Pancreas (tissue), 10 donors: ENCODE results near the gene ALDH4A1. TPM values are rescaled to one million over a fixed set of nuclear protein-coding genes. Genes with fewer than 3 reads are reported as not detected.

Experiments
- ATAC-seq, 4 donors: fragments of 200-7000 bp; cut with Tn5 transposase; one replicate each; pipeline versions ENCODE4 v1.8.0 to v1.9.1; 2020; ENCODE audit warnings: mild to moderate bottlenecking in 4 of 4, moderate library complexity in 4 of 4
- DNase-seq, 6 donors: peaks; one replicate each; pipeline ENCODE4 v3.0.0-alpha.2; 2020
- FAIRE-seq: peaks from 2 replicates; lab custom pipeline; 2012; peaks lifted over from hg19 to GRCh38; lab: Jason Lieb, UNC
- H3K27ac ChIP-seq, 4 donors: fragments of 200-600 bp; sonication (generic); 1 replicate in 3 of 4; 2 replicates in 1 of 4; pipeline versions ENCODE4 v1.5.0 to v1.8.0; 2020
- H3K27me3 ChIP-seq, 4 donors: fragments of 200-600 bp; one replicate each; pipeline ENCODE4 v1.8.0; 2021
- H3K36me3 ChIP-seq, 3 donors: fragments of 200-600 bp; sonication (generic) in 1 of 3; one replicate each; pipeline versions ENCODE4 v1.5.0 to v1.8.0; 2020 to 2021
- H3K4me1 ChIP-seq, 3 donors: fragments of 200-600 bp; one replicate each; pipeline ENCODE4 v1.8.0; 2021
- H3K4me3 ChIP-seq, 4 donors: fragments of 200-600 bp; sonication (generic) in 2 of 4; one replicate each; pipeline versions ENCODE4 v1.5.0 to v1.8.0; 2020 to 2021
- H3K9me3 ChIP-seq, 4 donors: fragments of 200-600 bp; one replicate each; pipeline ENCODE4 v1.8.0; 2021
- WGBS, 2 donors: extraction: QIAGEN DNeasy Blood & Tissue Kit; methylation state at CpG; one replicate each; pipeline ENCODE4 v1.1.7; 2013; 5-methylcytosine and 5-hydroxymethylcytosine counted together
- intact Hi-C, 3 donors: fragments of 100-400 bp; cut with DNase I; formaldehyde crosslinking; loops; one replicate each; pipeline versions ENCODE4 v1.11.1 to v1.14.2; 2022
- polyA plus RNA-seq, 2 donors: library from polyadenylated mRNA; stranded (reverse); fragments of 200-250 nt; gene quantifications; one replicate each; pipeline ENCODE4 v1.2.3, GENCODE V29; 2013
- total RNA-seq, 6 donors: library from RNA; stranded (reverse); fragmentation: NEBNext Ultra II Directional in 4 of 6; extraction: Animal tissue kit (Norgen Biotek cat#: 25700) in 4 of 6; gene quantifications; one replicate each; pipeline versions ENCODE4 v1.2.1 to v1.2.4, GENCODE V29; 2021 to 2023
- TF ChIP-seq, protein P1 (sequence below), 4 donors: fragments of 200-600 bp; sonication (generic) in 3 of 4; IDR thresholded peaks; one replicate each; pipeline versions ENCODE4 v1.5.0 to v1.8.0; 2021; ENCODE audit warnings: antibody characterized with exemption in 4 of 4
- donor health status: healthy with polysubstance abuse.
- donor health status: DM: no; HTN: no; CAD: no; lungs with moderate emphysema.
- donor health status: DM: no; HTN: no; CAD: no.
- donor health status: control.
- donor health status: control.
- donor health status: Bipolar disorder and iron deficiency.
- donor health status: DM: yes; HTN: yes; CAD: no.
- donor health status: DM: no; HTN: no; CAD: no.
- donor health status: DM: no; HTN: no; CAD: no.
- donor health status: DM: yes; HTN: yes; CAD: no.

The ALDH4A1 gene
- total and polyA plus RNA-seq, 8 donors, result 1.4 to 7.6 (median 4.4) TPM

DNA sequence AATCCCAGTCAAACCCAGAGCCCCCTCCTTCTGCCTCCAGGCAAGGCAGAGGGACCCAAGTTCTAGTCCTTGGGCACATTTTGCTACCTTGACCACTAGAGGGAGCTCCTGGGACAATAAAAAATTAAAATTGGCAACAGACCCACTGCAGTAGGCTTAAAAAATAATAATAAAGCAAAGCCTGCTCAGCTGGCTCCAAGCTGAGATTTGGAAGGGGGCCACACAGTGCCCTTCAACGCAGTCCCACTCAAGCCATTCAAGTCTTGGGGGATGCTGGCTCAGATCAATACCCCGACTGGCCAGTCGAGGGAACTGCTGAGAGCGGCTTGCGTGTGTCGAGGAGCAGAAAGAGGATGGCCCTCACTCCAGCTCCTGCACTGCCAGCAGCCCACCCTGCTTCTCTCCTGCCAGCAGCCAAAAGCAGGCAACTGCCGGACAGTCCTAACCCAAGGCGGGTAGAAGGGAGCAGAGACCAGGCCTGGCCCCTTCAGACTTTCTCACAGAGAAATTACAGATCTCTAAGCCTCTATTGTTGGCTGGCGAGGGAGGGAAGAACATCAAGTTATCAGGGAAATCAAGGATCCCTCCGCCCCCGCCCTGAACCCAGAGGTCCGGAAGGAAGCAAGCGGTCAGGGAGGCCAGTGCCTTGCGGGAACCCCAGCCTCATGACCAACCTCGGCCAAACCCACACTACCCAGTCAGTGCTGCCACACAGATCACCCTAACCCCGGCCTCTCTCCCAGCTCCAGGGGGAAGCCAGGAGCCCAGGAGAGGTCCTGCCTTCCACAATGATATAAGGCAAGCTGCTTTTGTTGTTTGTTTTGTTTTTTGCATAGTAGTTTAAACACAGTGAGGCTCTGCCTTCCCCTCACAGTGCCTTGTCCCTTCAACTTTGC lies 4.9 kb upstream of the ALDH4A1 start:
- 46 to 51% methylated on average over 16 of the region's 16 CpGs for WGBS, 2 donors
- no peak overlapping the region for H3K4me3 ChIP-seq
- ATAC-seq, result peak in 3 of 4 donors; percentile 15 to 26 (median 20)
- no peaks in the 10 kb centered on the region for H3K9me3 ChIP-seq
- peaks cover 5 to 13% (median 7%) of the 10 kb centered on the region in 3 donors for H3K4me1 ChIP-seq
- peaks cover 0 to 43% (median 37%) of the 10 kb centered on the region in 3 donors for H3K36me3 ChIP-seq
- peak in 3 of 6 donors; percentile 44 to 70 (median 53) for DNase-seq
- TF ChIP-seq, protein P1, sequence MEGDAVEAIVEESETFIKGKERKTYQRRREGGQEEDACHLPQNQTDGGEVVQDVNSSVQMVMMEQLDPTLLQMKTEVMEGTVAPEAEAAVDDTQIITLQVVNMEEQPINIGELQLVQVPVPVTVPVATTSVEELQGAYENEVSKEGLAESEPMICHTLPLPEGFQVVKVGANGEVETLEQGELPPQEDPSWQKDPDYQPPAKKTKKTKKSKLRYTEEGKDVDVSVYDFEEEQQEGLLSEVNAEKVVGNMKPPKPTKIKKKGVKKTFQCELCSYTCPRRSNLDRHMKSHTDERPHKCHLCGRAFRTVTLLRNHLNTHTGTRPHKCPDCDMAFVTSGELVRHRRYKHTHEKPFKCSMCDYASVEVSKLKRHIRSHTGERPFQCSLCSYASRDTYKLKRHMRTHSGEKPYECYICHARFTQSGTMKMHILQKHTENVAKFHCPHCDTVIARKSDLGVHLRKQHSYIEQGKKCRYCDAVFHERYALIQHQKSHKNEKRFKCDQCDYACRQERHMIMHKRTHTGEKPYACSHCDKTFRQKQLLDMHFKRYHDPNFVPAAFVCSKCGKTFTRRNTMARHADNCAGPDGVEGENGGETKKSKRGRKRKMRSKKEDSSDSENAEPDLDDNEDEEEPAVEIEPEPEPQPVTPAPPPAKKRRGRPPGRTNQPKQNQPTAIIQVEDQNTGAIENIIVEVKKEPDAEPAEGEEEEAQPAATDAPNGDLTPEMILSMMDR (IDR thresholded peaks at IDR 0.05), result peak; percentile 67 to 80 (median 78)
- H3K27ac ChIP-seq, result peak overlapping the region in 3 of 4 donors; percentile 45 to 57 (median 46)
- intact Hi-C loops, result loop anchor here in 2 of 3 donors (5.0 to 10.0 kb wide), 2 partner anchors 48 to 190 kb away; partner anchors contain the start of gene IFFO2 (in 1 of the 2)
- no peaks in the 10 kb centered on the region for H3K27me3 ChIP-seq
- no peak for FAIRE-seq

DNA sequence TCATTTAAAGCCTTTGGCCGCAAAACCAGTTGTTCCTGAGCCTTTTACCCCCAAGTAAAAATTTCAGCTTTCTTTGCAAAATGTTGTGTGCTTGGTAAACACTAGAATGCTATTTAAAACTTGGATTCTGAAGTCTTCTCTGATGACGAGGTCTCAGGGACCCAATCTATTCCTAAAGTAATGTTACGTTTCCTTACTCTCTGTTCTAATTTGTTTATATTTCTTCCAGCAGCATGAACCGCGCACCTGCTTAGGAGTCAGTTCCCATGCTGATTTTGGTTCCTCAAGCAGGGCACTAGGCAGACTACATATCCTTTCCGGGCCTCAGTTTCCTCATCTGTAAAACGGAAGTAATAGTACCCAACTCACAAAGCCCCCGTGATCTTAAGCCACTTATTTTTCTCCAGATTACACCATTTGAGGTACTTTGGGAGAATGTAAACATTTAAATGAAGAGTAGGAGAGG lies 969 bp upstream of the ALDH4A1 start:
- ATAC-seq, result no peak

DNA sequence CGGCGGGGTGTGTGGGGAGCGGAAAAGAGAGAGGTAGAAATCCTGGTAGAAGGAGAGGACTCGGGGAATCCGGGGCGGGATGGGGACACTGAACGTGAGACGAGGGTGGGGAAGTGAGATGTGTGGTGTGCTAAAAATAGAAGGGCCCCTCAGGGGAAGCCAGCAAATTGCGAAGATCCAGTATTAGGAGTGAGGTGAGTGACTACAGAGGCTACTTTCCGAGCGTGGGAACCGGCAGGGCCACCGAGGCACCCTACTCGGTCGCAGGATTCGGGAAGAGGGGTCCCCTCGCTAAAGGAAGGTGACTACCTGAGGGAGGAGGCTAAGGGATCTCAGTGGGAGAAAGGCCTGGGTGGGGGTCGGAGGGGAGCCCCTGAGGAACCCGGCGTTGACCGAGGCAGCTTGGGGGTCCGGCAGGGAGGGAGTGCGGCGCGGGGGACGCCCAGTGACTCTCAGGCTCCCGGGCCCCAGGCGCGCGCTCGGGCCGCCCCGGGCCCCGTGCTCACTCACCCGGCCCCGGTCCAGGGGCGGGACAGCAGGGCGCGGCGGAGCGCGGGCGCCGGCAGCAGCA lies 318 bp downstream of the ALDH4A1 start:
- no peak for DNase-seq
- Histone ChIP-seq H3K27me3 (no peaks in the 10 kb centered on the region), H3K36me3 (no peaks in the 10 kb centered on the region), H3K4me3 (peak overlapping the region; percentile 45 to 93 (median 78)), H3K4me1 (peaks cover 5 to 7% (median 7%) of the 10 kb centered on the region in 3 donors), H3K27ac (peak overlapping the region; percentile 56 to 86 (median 79)), H3K9me3 (no peaks in the 10 kb centered on the region)
- intact Hi-C loops, result loop anchor here in 1 of 3 donors (10.0 kb wide), 1 partner anchor 53 kb away; the partner anchor contains the start of gene IFFO2
- WGBS, 2 donors, result 1% methylated on average over 40 to 44 of the region's 44 CpGs
- no peak for FAIRE-seq
- peak in 2 of 4 donors; percentile 1 to 2 for ATAC-seq
- TF ChIP-seq, protein P1 (IDR thresholded peaks at IDR 0.05), result no peak

More for the DNA sequence above, 969 bp upstream of the ALDH4A1 start:
- 15 to 24% methylated on average over 8 of the region's 8 CpGs for WGBS, 2 donors
- Histone ChIP-seq H3K4me3 (peak overlapping the region in 3 of 4 donors; percentile 45 to 93 (median 76)), H3K27me3 (no peaks in the 10 kb centered on the region), H3K4me1 (peaks cover 5 to 13% (median 7%) of the 10 kb centered on the region in 3 donors), H3K36me3 (peaks cover 0 to 9% (median 5%) of the 10 kb centered on the region in 3 donors), H3K9me3 (no peaks in the 10 kb centered on the region), H3K27ac (peak overlapping the region; percentile 56 to 86 (median 79))
- no peak for FAIRE-seq
- TF ChIP-seq, protein P1 (IDR thresholded peaks at IDR 0.05), result no peak
- DNase-seq, result no peak
- intact Hi-C loops, result loop anchor here in 1 of 3 donors (10.0 kb wide), 1 partner anchor 51 kb away; the partner anchor contains the start of gene IFFO2

GRCh38 chr1:18901147-18901951 lies 1.0 kb downstream of the ALDH4A1 start:
- WGBS, 2 donors, result 35 to 36% methylated on average over 9 of the region's 9 CpGs
- DNase-seq (no peak), FAIRE-seq (no peak), ATAC-seq (no peak)
- Histone ChIP-seq H3K36me3 (no peaks in the 10 kb centered on the region), H3K27ac (no peak overlapping the region), H3K27me3 (no peaks in the 10 kb centered on the region), H3K4me1 (peaks cover 5 to 7% (median 7%) of the 10 kb centered on the region in 3 donors), H3K4me3 (peak overlapping the region in 1 of 4 donors; percentile 93), H3K9me3 (no peaks in the 10 kb centered on the region)
- intact Hi-C loops, result loop anchor here in 1 of 3 donors (10.0 kb wide), 1 partner anchor 53 kb away; the partner anchor contains the start of gene IFFO2
- TF ChIP-seq, protein P1 (IDR thresholded peaks at IDR 0.05), result no peak
